WTC11 (cell line): ENCODE data around the gene DAAM2.

Source experiments
- CREM ChIP-seq: sonication (generic); formaldehyde crosslinking; IDR thresholded peaks from 2 replicates; pipeline ENCODE4 v1.8.1; 2022; ENCODE audit warnings: mild to moderate bottlenecking, missing genetic modification reagents, moderate library complexity
- CTCF ChIP-seq: fragments of 200-600 bp; IDR thresholded peaks from 2 replicates; pipeline ENCODE4 v1.8.0; 2022; ENCODE audit warnings: antibody characterized with exemption
- HMGA2 ChIP-seq: fragments of 250-450 bp; sonication (Bioruptor Pico); IDR thresholded peaks from 2 replicates; pipeline ENCODE4 v1.4.0; 2021; ENCODE audit warnings: mild to moderate bottlenecking, moderate library complexity
- JUN ChIP-seq: sonication (generic); formaldehyde crosslinking; IDR thresholded peaks from 2 replicates; pipeline ENCODE4 v1.8.0; 2023; ENCODE audit warnings: mild to moderate bottlenecking, missing genetic modification reagents
- MLX ChIP-seq: sonication (generic); formaldehyde crosslinking; IDR thresholded peaks from 2 replicates; pipeline ENCODE4 v1.8.1; 2023; ENCODE audit warnings: mild to moderate bottlenecking, missing genetic modification reagents, moderate library complexity
- NR3C1 ChIP-seq: sonication (generic); formaldehyde crosslinking; conservative IDR thresholded peaks from 2 replicates; pipeline ENCODE4 v1.8.1; 2023; ENCODE audit warnings: low read depth, mild to moderate bottlenecking, missing genetic modification reagents
- SP1 ChIP-seq: sonication (generic); formaldehyde crosslinking; conservative IDR thresholded peaks from 2 replicates; pipeline ENCODE4 v1.8.1; 2022; ENCODE audit warnings: missing genetic modification reagents
- TEAD1 ChIP-seq: sonication (generic); formaldehyde crosslinking; IDR thresholded peaks from 2 replicates; pipeline ENCODE4 v1.8.0; 2022; ENCODE audit warnings: mild to moderate bottlenecking, missing genetic modification reagents
- ZNF121 ChIP-seq: sonication (generic); formaldehyde crosslinking; IDR thresholded peaks from 2 replicates; pipeline ENCODE4 v1.8.0; 2023; ENCODE audit warnings: missing genetic modification reagents
- ZNF317 ChIP-seq: sonication (generic); formaldehyde crosslinking; IDR thresholded peaks from 2 replicates; pipeline ENCODE4 v1.8.1; 2023; ENCODE audit warnings: low read depth, mild to moderate bottlenecking, moderate library complexity, missing genetic modification reagents, borderline replicate concordance
- ZNF671 ChIP-seq: fragments of 250-450 bp; sonication (Bioruptor Pico); IDR thresholded peaks from 2 replicates; pipeline ENCODE4 v1.8.0; 2021; ENCODE audit warnings: mild to moderate bottlenecking
- TF ChIP-seq, protein P1 (sequence below): sonication (generic); formaldehyde crosslinking; IDR thresholded peaks from 2 replicates; pipeline ENCODE4 v1.8.0; 2022; ENCODE audit warnings: mild to moderate bottlenecking, missing genetic modification reagents
- TF ChIP-seq, protein P2 (sequence below): fragments of 250-450 bp; sonication (Bioruptor Pico); IDR thresholded peaks from 2 replicates; pipeline ENCODE4 v2.1.2; 2022; ENCODE audit warnings: mild to moderate bottlenecking, moderate library complexity
- TF ChIP-seq, protein P3 (sequence below): sonication (generic); formaldehyde crosslinking; IDR thresholded peaks from 2 replicates; pipeline ENCODE4 v1.8.1; 2023; ENCODE audit warnings: mild to moderate bottlenecking, missing genetic modification reagents

DNA sequence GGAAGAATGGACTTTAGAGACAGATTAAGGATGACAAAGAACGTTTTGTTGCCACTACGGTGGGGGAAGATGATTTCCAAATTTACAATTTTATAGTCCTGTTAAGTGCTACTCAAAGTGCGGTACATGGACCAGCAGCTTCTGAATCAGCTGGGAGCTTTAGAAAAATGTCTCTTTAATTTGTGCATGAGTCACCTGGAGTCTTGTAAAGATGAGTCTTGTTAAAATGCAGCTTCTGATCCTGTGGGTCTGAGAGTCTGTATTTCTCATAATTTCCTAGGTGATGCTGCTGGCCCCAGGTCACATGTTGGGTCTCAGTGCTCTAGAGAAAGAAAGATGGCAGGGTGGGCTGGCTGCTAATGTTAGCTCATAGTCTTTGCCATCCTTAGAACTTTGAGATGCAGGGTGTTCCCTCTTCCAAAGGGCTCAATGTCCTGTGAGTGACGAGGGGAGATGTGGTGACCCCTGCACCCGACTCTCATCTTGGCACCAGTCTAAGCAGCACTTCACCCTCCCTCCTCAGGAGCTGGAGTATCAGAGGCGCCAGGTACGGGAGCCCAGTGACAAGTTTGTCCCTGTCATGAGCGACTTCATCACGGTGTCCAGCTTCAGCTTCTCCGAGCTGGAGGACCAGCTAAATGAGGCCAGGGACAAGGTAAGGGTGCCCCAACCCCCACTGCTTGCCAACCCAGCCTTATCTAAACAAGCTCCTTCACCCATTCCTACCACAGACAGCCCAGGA lies 107.5 kb downstream of the DAAM2 start:
- TF ChIP-seq CTCF (no peak), TEAD1 (no peak), MLX (no peak), ZNF121 (no peak), NR3C1 (CRISPR knock-in tag) (no peak), SP1 (CRISPR knock-in tag) (no peak), HMGA2 (CRISPR knock-in tag) (no peak), CREM (CRISPR knock-in tag) (no peak), JUN (no peak), ZNF317 (CRISPR knock-in tag) (no peak), ZNF671 (CRISPR knock-in tag) (no peak)
- TF ChIP-seq, protein P1, sequence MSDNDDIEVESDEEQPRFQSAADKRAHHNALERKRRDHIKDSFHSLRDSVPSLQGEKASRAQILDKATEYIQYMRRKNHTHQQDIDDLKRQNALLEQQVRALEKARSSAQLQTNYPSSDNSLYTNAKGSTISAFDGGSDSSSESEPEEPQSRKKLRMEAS: no peak
- TF ChIP-seq, protein P2, sequence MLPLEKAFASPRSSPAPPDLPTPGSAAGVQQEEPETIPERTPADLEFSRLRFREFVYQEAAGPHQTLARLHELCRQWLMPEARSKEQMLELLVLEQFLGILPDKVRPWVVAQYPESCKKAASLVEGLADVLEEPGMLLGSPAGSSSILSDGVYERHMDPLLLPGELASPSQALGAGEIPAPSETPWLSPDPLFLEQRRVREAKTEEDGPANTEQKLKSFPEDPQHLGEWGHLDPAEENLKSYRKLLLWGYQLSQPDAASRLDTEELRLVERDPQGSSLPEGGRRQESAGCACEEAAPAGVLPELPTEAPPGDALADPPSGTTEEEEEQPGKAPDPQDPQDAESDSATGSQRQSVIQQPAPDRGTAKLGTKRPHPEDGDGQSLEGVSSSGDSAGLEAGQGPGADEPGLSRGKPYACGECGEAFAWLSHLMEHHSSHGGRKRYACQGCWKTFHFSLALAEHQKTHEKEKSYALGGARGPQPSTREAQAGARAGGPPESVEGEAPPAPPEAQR (CRISPR knock-in tag): no peak
- TF ChIP-seq, protein P3, sequence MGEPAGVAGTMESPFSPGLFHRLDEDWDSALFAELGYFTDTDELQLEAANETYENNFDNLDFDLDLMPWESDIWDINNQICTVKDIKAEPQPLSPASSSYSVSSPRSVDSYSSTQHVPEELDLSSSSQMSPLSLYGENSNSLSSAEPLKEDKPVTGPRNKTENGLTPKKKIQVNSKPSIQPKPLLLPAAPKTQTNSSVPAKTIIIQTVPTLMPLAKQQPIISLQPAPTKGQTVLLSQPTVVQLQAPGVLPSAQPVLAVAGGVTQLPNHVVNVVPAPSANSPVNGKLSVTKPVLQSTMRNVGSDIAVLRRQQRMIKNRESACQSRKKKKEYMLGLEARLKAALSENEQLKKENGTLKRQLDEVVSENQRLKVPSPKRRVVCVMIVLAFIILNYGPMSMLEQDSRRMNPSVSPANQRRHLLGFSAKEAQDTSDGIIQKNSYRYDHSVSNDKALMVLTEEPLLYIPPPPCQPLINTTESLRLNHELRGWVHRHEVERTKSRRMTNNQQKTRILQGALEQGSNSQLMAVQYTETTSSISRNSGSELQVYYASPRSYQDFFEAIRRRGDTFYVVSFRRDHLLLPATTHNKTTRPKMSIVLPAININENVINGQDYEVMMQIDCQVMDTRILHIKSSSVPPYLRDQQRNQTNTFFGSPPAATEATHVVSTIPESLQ (CRISPR knock-in tag): no peak
